ACC112 (cell line): ENCODE results near the gene TPRN.
"Not testable (repeated sequence)": the region's sequence is repeated elsewhere in the genome, so short reads cannot be mapped to it uniquely, and the experiment has no call there.

Experiments
- H2AFZ ChIP-seq: fragments of 200-600 bp; sonication (generic); one replicate; pipeline ENCODE4 v1.6.0; 2017; ENCODE audit warnings: antibody characterized with exemption, low read length; ENCODE audit not compliant: unreplicated experiment
- H3K27ac ChIP-seq: fragments of 200-600 bp; sonication (generic); 2 replicates; pipeline ENCODE4 v1.5.1; 2014; ENCODE audit warnings: low read depth, mild to moderate bottlenecking, antibody characterized with exemption, low read length, moderate library complexity
- H3K27me3 ChIP-seq: fragments of 200-600 bp; sonication (generic); 2 replicates; pipeline ENCODE4 v1.6.1; 2014; ENCODE audit warnings: mild to moderate bottlenecking, antibody characterized with exemption, low read length, moderate library complexity, mixed read lengths; ENCODE audit not compliant: insufficient read depth
- H3K36me3 ChIP-seq: fragments of 200-600 bp; sonication (generic); 2 replicates; pipeline ENCODE4 v1.6.1; 2016; ENCODE audit warnings: mild to moderate bottlenecking, antibody characterized with exemption, low read length, moderate library complexity, mixed read lengths; ENCODE audit not compliant: insufficient read depth
- H3K4me1 ChIP-seq: fragments of 200-600 bp; sonication (generic); one replicate; pipeline ENCODE4 v1.6.1; 2016; ENCODE audit warnings: low read length, mixed read lengths; ENCODE audit not compliant: insufficient read depth, unreplicated experiment, control insufficient read depth
- H3K4me3 ChIP-seq: fragments of 200-600 bp; sonication (generic); 2 replicates; pipeline ENCODE4 v1.5.1; 2014; ENCODE audit warnings: mild to moderate bottlenecking, low read depth, low read length
- H3K79me2 ChIP-seq: fragments of 200-600 bp; sonication (generic); one replicate; pipeline ENCODE4 v1.6.0; 2016; ENCODE audit warnings: low read length; ENCODE audit not compliant: control insufficient read depth, unreplicated experiment, insufficient read depth

Gene TPRN

GRCh38 chr9:137241490-137242268 lies 41.1 kb upstream of the TPRN start:
- peaks cover 32% of the 10 kb centered on the region for H3K4me1 ChIP-seq
- H3K4me3 ChIP-seq: peak overlapping the region; percentile 99
- no peak overlapping the region for H2AFZ ChIP-seq
- peak overlapping the region; percentile 73 for H3K27ac ChIP-seq
- H3K27me3 ChIP-seq: no peaks in the 10 kb centered on the region
- peaks cover 41% of the 10 kb centered on the region for H3K79me2 ChIP-seq
- peaks cover 15% of the 10 kb centered on the region; the same call in 1 of the 2 replicates for H3K36me3 ChIP-seq

GRCh38 chr9:137240841-137241489 lies 40.4 kb upstream of the TPRN start, which contains the start of gene TUBB4B:
Gene TUBB4B (plus strand): TSS chr9:137241287. CDS start chr9:137241361, 74 bp downstream.
- H3K79me2 ChIP-seq: peaks cover 41% of the 10 kb centered on the region
- H3K27me3 ChIP-seq: no peaks in the 10 kb centered on the region
- peaks cover 15% of the 10 kb centered on the region; the same call in 1 of the 2 replicates for H3K36me3 ChIP-seq
- H3K4me3 ChIP-seq: peak within 1 kb of the TSS; percentile 99
- H3K27ac ChIP-seq: peak within 1 kb of the TSS; percentile 88
- peak within 1 kb of the TSS; percentile 21 for H2AFZ ChIP-seq
- H3K4me1 ChIP-seq: peaks cover 34% of the 10 kb centered on the region

DNA sequence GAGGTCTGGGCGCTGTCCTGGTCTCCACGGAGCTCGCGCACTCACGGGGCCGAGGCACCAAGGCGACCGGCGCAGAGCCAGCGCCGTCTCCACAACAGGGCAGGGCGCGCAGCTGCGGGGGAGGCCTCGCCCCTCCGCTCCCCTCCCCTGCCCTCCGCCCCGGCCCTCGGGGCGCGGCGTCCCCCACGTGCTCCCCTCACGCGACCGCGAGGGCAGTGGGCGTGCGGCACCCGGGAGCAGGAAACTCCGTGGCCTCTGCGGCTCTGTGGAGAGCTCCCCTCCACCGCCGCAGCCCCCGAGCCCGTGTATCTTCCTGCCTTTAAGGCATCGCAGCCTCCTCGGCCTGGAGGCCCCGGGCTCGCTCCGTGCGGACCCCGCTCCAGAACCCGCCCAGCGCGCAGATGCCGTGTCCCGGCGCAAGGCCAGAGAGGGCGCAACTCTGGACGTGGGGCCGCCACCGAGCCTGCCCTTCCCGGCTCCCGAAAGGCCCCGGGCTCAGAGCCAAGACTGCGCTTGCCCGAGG lies 39.8 kb upstream of the TPRN start:
- peaks cover 34% of the 10 kb centered on the region for H3K4me1 ChIP-seq
- H3K27me3 ChIP-seq: no peaks in the 10 kb centered on the region
- H3K79me2 ChIP-seq: peaks cover 41% of the 10 kb centered on the region
- H3K4me3 ChIP-seq: peak overlapping the region; percentile 91
- peak overlapping the region; percentile 21 for H2AFZ ChIP-seq
- H3K27ac ChIP-seq: peak overlapping the region; percentile 88
- peaks cover 15% of the 10 kb centered on the region; the same call in 1 of the 2 replicates for H3K36me3 ChIP-seq

DNA sequence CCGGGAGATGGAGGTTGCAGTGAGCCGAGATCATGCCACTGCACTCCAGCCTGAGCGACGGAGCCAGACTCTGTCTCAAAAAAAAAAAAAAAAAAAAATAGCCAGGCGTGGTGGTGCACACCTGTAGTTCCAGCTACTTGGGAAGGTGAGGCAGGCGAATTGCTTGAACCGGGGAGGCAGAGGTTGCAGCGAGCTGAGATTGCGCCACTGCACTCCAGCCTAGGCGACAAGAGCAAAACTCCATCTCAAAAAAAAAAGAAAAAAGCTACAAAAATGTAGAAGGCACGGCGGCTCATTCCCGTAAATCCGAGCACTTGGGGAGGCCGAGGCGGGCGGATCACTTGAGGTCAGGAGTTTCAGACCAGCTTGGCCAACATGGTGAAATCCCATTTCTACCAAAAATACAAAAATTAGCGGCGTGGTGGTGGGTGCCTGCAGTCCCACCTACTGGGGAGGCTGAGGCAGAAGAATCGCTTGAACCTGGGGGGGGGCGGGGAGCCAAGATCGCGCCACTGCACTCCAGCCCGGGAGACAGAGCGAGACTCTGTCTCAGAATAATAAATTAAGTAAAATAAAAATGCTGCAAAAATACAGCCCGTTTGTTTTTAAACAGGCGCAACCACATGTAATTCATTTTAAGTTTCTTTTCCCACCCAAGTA lies 39.1 kb upstream of the TPRN start:
- Histone ChIP-seq H3K4me3 (peak overlapping the region; percentile 91), H3K79me2 (peaks cover 41% of the 10 kb centered on the region), H3K36me3 (peaks cover 15% of the 10 kb centered on the region; the same call in 1 of the 2 replicates), H2AFZ (peak overlapping the region; percentile 21), H3K4me1 (peaks cover 34% of the 10 kb centered on the region), H3K27ac (peak overlapping the region; percentile 88)
- not testable (repeated sequence) for H3K27me3 ChIP-seq

- Histone ChIP-seq H3K27ac (no peak overlapping the region), H3K36me3 (peaks cover 14% of the 10 kb centered on the region; the same call in 1 of the 2 replicates), H3K27me3 (no peaks in the 10 kb centered on the region), H2AFZ (no peak overlapping the region), H3K4me1 (peaks cover 21% of the 10 kb centered on the region), H3K4me3 (no peak overlapping the region), H3K79me2 (peaks cover 29% of the 10 kb centered on the region)
Observed at GRCh38 chr9:137237759-137238726, 37.5 kb upstream of the TPRN start.

DNA sequence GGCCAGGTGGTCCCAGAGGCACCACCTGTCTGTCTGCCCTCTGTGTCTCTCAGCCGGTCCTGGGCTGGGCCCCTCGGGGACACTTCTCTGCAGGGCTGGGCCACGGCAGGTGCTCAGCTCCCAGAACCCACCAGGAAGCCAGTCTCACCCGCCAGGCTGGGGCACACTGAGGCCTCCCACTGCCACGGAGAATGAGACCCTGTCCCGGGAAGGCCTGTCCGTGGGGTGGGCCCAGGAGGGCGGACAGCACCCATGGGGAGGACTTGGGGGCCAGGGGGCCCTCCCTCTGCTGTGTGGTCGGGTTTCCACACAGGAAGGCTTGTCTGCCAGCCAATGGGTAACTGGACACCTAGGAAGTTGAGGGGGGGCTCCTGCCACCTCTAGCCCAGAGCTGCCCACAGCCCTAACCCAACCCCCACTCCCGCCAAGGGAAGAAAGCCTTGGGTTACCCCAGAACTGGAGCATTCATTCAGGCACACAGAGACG lies 36.4 kb upstream of the TPRN start:
- no peak overlapping the region for H2AFZ ChIP-seq
- H3K79me2 ChIP-seq: peaks cover 18% of the 10 kb centered on the region
- H3K4me3 ChIP-seq: no peak overlapping the region
- peaks cover 14% of the 10 kb centered on the region for H3K4me1 ChIP-seq
- H3K36me3 ChIP-seq: peaks cover 4% of the 10 kb centered on the region; the same call in 1 of the 2 replicates
- no peaks in the 10 kb centered on the region for H3K27me3 ChIP-seq
- H3K27ac ChIP-seq: no peak overlapping the region

- Histone ChIP-seq H3K4me1 (peaks cover 14% of the 10 kb centered on the region), H3K27me3 (no peaks in the 10 kb centered on the region), H3K36me3 (no peaks in the 10 kb centered on the region), H3K27ac (no peak overlapping the region), H3K4me3 (no peak overlapping the region), H2AFZ (no peak overlapping the region), H3K79me2 (peaks cover 13% of the 10 kb centered on the region)
Observed at GRCh38 chr9:137236238-137236935, 35.8 kb upstream of the TPRN start.

DNA sequence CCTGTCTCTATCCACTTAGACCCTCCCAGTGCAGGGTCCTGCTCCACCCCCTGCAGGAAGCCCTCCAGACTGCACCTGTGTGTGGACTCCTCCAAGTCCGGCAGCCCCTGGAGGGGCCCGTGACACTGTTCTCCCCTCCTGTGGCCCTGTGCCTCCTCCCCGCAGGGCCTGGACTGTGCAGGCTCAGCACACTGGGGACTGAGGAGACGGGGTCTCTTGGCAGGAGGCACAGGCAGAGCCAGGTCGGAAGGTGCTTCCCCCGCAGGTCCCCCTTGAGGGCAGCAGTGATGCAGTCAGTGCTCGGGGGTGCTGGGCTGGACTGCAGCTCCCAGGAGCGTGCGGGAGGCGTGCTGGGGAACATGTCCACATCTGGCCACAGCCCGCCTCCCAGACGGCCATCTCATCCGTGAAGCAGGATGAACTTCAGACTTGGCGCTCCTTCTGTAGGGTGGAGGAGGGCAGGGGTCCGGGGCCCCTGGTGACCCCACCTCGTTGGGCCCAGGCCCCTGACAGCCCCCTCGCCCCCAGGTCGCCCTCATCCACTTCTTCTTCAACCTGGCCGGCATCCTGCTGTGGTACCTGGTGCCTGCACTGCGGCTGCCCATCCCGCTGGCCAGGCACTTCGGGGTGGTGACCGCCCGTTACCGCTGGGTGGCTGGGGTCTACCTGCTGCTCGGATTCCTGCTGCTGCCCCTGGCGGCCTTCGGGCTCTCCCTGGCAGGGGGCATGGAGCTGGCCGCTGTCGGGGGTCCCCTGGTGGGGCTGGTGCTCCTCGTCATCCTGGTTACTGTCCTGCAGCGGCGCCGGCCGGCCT lies 35.1 kb upstream of the TPRN start:
- Histone ChIP-seq H3K27me3 (no peaks in the 10 kb centered on the region), H3K36me3 (no peaks in the 10 kb centered on the region), H2AFZ (no peak overlapping the region), H3K4me1 (peaks cover 14% of the 10 kb centered on the region), H3K4me3 (no peak overlapping the region), H3K79me2 (peaks cover 13% of the 10 kb centered on the region), H3K27ac (no peak overlapping the region)
